GM12878 (cell line): ENCODE measurements around the gene NTM. TPM values are rescaled to one million over a fixed set of nuclear protein-coding genes. Genes with fewer than 3 reads are reported as not detected.

ENCODE experiments used
- ATAC-seq: fragments of 200-7000 bp; cut with Tn5 transposase; 3 replicates; pipeline ENCODE4 v1.9.1; 2020; ENCODE audit warnings: mild to moderate bottlenecking, moderate library complexity
- BruUV-seq: library from RNA; stranded (reverse); fragments of 400-500 nt; replicated peaks from 2 replicates; lab custom pipeline; 2021; lab: Mats Ljungman, UMichigan
- CTCF ChIA-PET: fragments of 300-600 bp; sonication (Branson Sonifier 250); formaldehyde crosslinking; extraction: SDS; loops from one replicate; lab custom pipeline; 2021; ENCODE audit warnings: inconsistent platforms; lab: Yijun Ruan, JAX
- POLR2A ChIA-PET: fragments of 350-600 bp; formaldehyde crosslinking; extraction: SDS; loops from one replicate; lab custom pipeline; 2021; ENCODE audit warnings: inconsistent platforms; lab: Charles Lee
- RAD21 ChIA-PET: fragments of 300-600 bp; sonication (Branson Sonifier 250); formaldehyde crosslinking; loops from one replicate; lab custom pipeline; 2023; ENCODE audit warnings: antibody characterized with exemption; ENCODE audit not compliant: unreplicated experiment; lab: Charles Lee
- SMC1A ChIA-PET: fragments of 300-600 bp; sonication (Branson Sonifier 250); formaldehyde crosslinking; loops from one replicate; lab custom pipeline; 2023; ENCODE audit not compliant: unreplicated experiment, uncharacterized antibody; lab: Charles Lee
- DNase-seq: peaks from one replicate; pipeline ENCODE4 v3.0.0-alpha.2; 2011; ENCODE audit warnings: low read depth, low spot score
- FAIRE-seq: peaks from 3 replicates; lab custom pipeline; 2011; peaks lifted over from hg19 to GRCh38; lab: Jason Lieb, UNC
- H2AFZ ChIP-seq: 2 replicates; pipeline ENCODE4 v1.6.0; 2011; ENCODE audit warnings: low read depth, low read length, control low read depth; ENCODE audit not compliant: control insufficient read depth
- H3K27ac ChIP-seq: 2 replicates; pipeline ENCODE4 v1.5.1; 2011; ENCODE audit warnings: control low read depth; ENCODE audit not compliant: control insufficient read depth, insufficient read depth
- H3K27me3 ChIP-seq, 2 experiments: replicated peaks in 1 of 2; 2 replicates each; pipeline versions ENCODE4 v1.6.0 to v1.6.1; 2011; ENCODE audit warnings: low read length in 1 of 2; ENCODE audit not compliant: control insufficient read depth in 2 of 2, insufficient read depth in 2 of 2
- H3K36me3 ChIP-seq, 2 experiments: 2 replicates each; pipeline ENCODE4 v1.5.1; 2011; ENCODE audit warnings: low read length in 1 of 2; ENCODE audit not compliant: control insufficient read depth in 2 of 2, insufficient read depth in 2 of 2
- H3K4me1 ChIP-seq: 2 replicates; pipeline ENCODE4 v1.6.1; 2011; ENCODE audit warnings: mild to moderate bottlenecking, low read length, moderate library complexity, mixed read lengths; ENCODE audit not compliant: control insufficient read depth, insufficient read depth
- H3K4me2 ChIP-seq: 2 replicates; pipeline ENCODE4 v1.6.0; 2011; ENCODE audit warnings: control low read depth; ENCODE audit not compliant: control insufficient read depth, insufficient read depth
- H3K4me3 ChIP-seq: fragments of 200-600 bp; sonication (generic); 2 replicates; pipeline ENCODE4 v1.5.1; 2016
- H3K79me2 ChIP-seq: 2 replicates; pipeline ENCODE4 v1.6.0; 2011; ENCODE audit warnings: low read length; ENCODE audit not compliant: control insufficient read depth, insufficient read depth
- H3K9ac ChIP-seq: 2 replicates; pipeline ENCODE4 v1.8.0; 2011; ENCODE audit warnings: low read length, control low read depth, mixed read lengths; ENCODE audit not compliant: control insufficient read depth, insufficient read depth
- H3K9me3 ChIP-seq: replicated peaks from 3 replicates; pipeline ENCODE4 v1.5.1; 2011; ENCODE audit warnings: mild to moderate bottlenecking, low read length; ENCODE audit not compliant: control insufficient read depth, insufficient read depth
- H4K20me1 ChIP-seq: 2 replicates; pipeline ENCODE4 v1.6.0; 2011; ENCODE audit not compliant: control insufficient read depth, insufficient read depth
- BCL11A ChIP-seq: IDR thresholded peaks from 2 replicates; pipeline ENCODE4 v1.6.1; 2011; ENCODE audit warnings: low read depth, low read length
- BRCA1 ChIP-seq: IDR thresholded peaks from 2 replicates; pipeline ENCODE4 v1.6.1; 2011; ENCODE audit warnings: low read depth, low read length, improper control_type of control experiment
- CBX5 ChIP-seq: sonication (generic); IDR thresholded peaks from 2 replicates; pipeline ENCODE4 v1.6.1; 2016; ENCODE audit warnings: low read depth, moderate library complexity, mild to moderate bottlenecking, inconsistent platforms
- CEBPB ChIP-seq, 2 experiments: fragments of 150-350 bp in 1 of 2; IDR thresholded peaks; 2 replicates each; pipeline ENCODE4 v1.6.1; 2012 to 2014; ENCODE audit warnings: low read depth in 2 of 2, low read length in 2 of 2, borderline replicate concordance in 1 of 2, inconsistent platforms in 1 of 2
- CHD4 ChIP-seq: fragments of 200-600 bp; sonication (generic); IDR thresholded peaks from 2 replicates; pipeline ENCODE4 v1.6.1; 2016; ENCODE audit warnings: mild to moderate bottlenecking
- HDAC6 ChIP-seq: fragments of 200-600 bp; sonication (generic); IDR thresholded peaks from one replicate; pipeline ENCODE4 v1.8.0; 2017; ENCODE audit warnings: antibody characterized with exemption; ENCODE audit not compliant: unreplicated experiment
- HDGF ChIP-seq: fragments of 450-650 bp; IDR thresholded peaks from 2 replicates; pipeline ENCODE4 v1.6.1; 2016; ENCODE audit warnings: antibody characterized with exemption
- IRF4 ChIP-seq: IDR thresholded peaks from 2 replicates; pipeline ENCODE4 v1.6.1; 2011; ENCODE audit warnings: low read depth, low read length
- MYB ChIP-seq: fragments of 150-350 bp; IDR thresholded peaks from 2 replicates; pipeline ENCODE4 v1.6.1; 2014; ENCODE audit warnings: mild to moderate bottlenecking, low read depth, low read length, borderline replicate concordance
- NRF1 ChIP-seq: conservative IDR thresholded peaks from 2 replicates; pipeline ENCODE4 v1.6.1; 2011; ENCODE audit warnings: mild to moderate bottlenecking, low read depth, low read length, improper control_type of control experiment
- PAX5 ChIP-seq: IDR thresholded peaks from 2 replicates; pipeline ENCODE4 v1.6.1; 2011; ENCODE audit warnings: low read depth, low read length, borderline replicate concordance
- SREBF1 ChIP-seq: IDR thresholded peaks from 2 replicates; pipeline ENCODE4 v1.6.1; 2012; ENCODE audit warnings: mild to moderate bottlenecking, low read length
- YBX1 ChIP-seq: fragments of 450-650 bp; IDR thresholded peaks from 2 replicates; pipeline ENCODE4 v1.6.1; 2016; ENCODE audit warnings: antibody characterized with exemption
- ZNF622 ChIP-seq: fragments of 450-650 bp; IDR thresholded peaks from 2 replicates; pipeline ENCODE4 v1.6.1; 2017; ENCODE audit warnings: mild to moderate bottlenecking, inconsistent platforms
- WGBS: methylation state at CpG from one replicate; pipeline ENCODE4 v1.1.6; 2016; ENCODE audit warnings: low lambda C conversion rate; ENCODE audit not compliant: insufficient replicate concordance, insufficient coverage; ENCODE audit errors: missing lambda C conversion rate; 5-methylcytosine and 5-hydroxymethylcytosine counted together
- in situ Hi-C: fragments of 300-500 bp; cut with MboI; formaldehyde crosslinking; loops from 9 replicates; pipeline ENCODE4 v1.14.3; 2018; ENCODE audit warnings: mixed read lengths
- intact Hi-C: fragments of 100-400 bp; cut with micrococcal nuclease; formaldehyde crosslinking; loops from one replicate; pipeline ENCODE4 v1.14.2; 2022; ENCODE audit not compliant: unreplicated experiment
- polyA plus RNA-seq, 11 experiments: library from polyadenylated mRNA; depleted of rRNA in 4 of 11; unstranded in 6 of 11; stranded (reverse) in 5 of 11; fragments of >200 nt; fragmentation: Nextera tagmentation in 4 of 11; fragmentation: Illumina TruSeq in 1 of 11; extraction: Ambion mirVana in 4 of 11; extraction: Trizol in 1 of 11; gene quantifications; 1 replicate in 1 of 11; 2 replicates in 10 of 11; pipeline versions ENCODE4 v1.2.1 to v1.2.3, GENCODE V29; 2011 to 2016; ENCODE audit warnings: inconsistent platforms in 2 of 11, missing spikeins in 2 of 11, low read depth in 1 of 11
- total RNA-seq, 4 experiments: library from RNA; depleted of rRNA in 3 of 4; stranded (reverse); fragments of >200 nt in 3 of 4; fragmentation: Illumina TruSeq in 1 of 4; extraction: Trizol in 1 of 4; gene quantifications; 2 replicates each; pipeline versions ENCODE4 v1.2.1 to v1.2.3, GENCODE V29; 2013 to 2021
- TF ChIP-seq, protein P1 (sequence below): IDR thresholded peaks from 2 replicates; pipeline ENCODE4 v1.6.1; 2012; ENCODE audit warnings: low read depth, low read length, improper control_type of control experiment
- TF ChIP-seq, protein P2 (sequence below): fragments of 450-650 bp; IDR thresholded peaks from 2 replicates; pipeline ENCODE4 v1.6.1; 2016; ENCODE audit warnings: mild to moderate bottlenecking, moderate library complexity, borderline replicate concordance
- TF ChIP-seq, protein P3 (sequence below): IDR thresholded peaks from 2 replicates; pipeline ENCODE4 v1.6.1; 2011; ENCODE audit warnings: low read depth, mild to moderate bottlenecking, low read length, moderate library complexity, borderline replicate concordance; ENCODE audit errors: extremely low read depth
- TF ChIP-seq, protein P4 (sequence below): fragments of 450-650 bp; IDR thresholded peaks from 2 replicates; pipeline ENCODE4 v1.6.1; 2017; ENCODE audit warnings: low read depth, mild to moderate bottlenecking, moderate library complexity

Gene NTM
- total and polyA plus RNA-seq, 10 of the 15 experiments (the other 5 are each of a cell fraction or from before 2014, with no cell fraction given) = not detected

DNA sequence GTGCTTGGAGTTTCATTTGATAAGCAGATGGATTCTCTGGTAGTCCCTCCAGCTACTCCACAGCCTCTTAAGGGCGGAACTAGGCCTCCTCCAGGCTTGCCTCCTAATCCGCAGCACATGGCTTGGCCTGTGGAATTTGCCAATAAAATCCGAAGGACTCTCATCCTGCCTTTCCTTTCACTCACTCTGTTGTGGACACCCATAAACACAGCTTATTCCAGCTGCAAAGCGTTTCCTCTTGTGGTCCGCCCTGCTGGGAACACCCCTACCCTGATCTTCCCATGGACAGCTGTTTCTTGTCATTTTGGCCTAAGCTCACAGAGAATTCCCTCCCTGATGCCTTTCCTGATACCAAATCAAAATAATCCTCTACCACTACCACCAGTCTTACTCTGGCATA is 546.2 kb downstream of the NTM start:
- Histone ChIP-seq H3K27ac (no peak overlapping the region), H3K4me1 (no peaks in the 10 kb centered on the region), H3K36me3 (no peaks in the 10 kb centered on the region), H3K4me2 (no peak overlapping the region), H3K4me3 (no peak overlapping the region), H2AFZ (no peak overlapping the region), H3K79me2 (no peaks in the 10 kb centered on the region), H3K9ac (no peak overlapping the region), H3K27me3 (no peaks in the 10 kb centered on the region; a peak in 3 of 4 replicates), H3K9me3 (no peaks in the 10 kb centered on the region; the same call in 2 of the 3 replicates), H4K20me1 (no peaks in the 10 kb centered on the region)
- SMC1A ChIA-PET = interaction anchor here (0.9 to 1.4 kb wide), 2 partner anchors 40 to 49 kb away, joined by 3 to 4 read pairs; no protein-coding TSS in a partner anchor
- CTCF ChIA-PET = interaction anchor here (10.4 kb wide), 1 partner anchor 47 kb away, joined by 133 read pairs; no protein-coding TSS in a partner anchor
- intact Hi-C loops = no loop called here
- DNase-seq (no peak), ATAC-seq (no peak), FAIRE-seq (no peak)
- in situ Hi-C loops = no loop called here
- RAD21 ChIA-PET = no interaction called here
- no TSS peak for BruUV-seq
- 9% methylated on average over 5 of the region's 5 CpGs for WGBS
- POLR2A ChIA-PET = no interaction called here
- TF ChIP-seq CHD4 (no peak), YBX1 (no peak), PAX5 (no peak), IRF4 (no peak), CBX5 (no peak), MYB (no peak), HDGF (no peak), CEBPB (IDR thresholded peaks at IDR 0.05; ENCODE audit: borderline replicate concordance in 1 of 2, low read depth in 2 of 2, low read length in 2 of 2) (no peak), ZNF622 (no peak), BCL11A (no peak), SREBF1 (no peak), HDAC6 (no peak), NRF1 (no peak), BRCA1 (no peak)
- TF ChIP-seq, protein P1, sequence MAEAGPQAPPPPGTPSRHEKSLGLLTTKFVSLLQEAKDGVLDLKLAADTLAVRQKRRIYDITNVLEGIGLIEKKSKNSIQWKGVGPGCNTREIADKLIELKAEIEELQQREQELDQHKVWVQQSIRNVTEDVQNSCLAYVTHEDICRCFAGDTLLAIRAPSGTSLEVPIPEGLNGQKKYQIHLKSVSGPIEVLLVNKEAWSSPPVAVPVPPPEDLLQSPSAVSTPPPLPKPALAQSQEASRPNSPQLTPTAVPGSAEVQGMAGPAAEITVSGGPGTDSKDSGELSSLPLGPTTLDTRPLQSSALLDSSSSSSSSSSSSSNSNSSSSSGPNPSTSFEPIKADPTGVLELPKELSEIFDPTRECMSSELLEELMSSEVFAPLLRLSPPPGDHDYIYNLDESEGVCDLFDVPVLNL = no peak
- TF ChIP-seq, protein P2, sequence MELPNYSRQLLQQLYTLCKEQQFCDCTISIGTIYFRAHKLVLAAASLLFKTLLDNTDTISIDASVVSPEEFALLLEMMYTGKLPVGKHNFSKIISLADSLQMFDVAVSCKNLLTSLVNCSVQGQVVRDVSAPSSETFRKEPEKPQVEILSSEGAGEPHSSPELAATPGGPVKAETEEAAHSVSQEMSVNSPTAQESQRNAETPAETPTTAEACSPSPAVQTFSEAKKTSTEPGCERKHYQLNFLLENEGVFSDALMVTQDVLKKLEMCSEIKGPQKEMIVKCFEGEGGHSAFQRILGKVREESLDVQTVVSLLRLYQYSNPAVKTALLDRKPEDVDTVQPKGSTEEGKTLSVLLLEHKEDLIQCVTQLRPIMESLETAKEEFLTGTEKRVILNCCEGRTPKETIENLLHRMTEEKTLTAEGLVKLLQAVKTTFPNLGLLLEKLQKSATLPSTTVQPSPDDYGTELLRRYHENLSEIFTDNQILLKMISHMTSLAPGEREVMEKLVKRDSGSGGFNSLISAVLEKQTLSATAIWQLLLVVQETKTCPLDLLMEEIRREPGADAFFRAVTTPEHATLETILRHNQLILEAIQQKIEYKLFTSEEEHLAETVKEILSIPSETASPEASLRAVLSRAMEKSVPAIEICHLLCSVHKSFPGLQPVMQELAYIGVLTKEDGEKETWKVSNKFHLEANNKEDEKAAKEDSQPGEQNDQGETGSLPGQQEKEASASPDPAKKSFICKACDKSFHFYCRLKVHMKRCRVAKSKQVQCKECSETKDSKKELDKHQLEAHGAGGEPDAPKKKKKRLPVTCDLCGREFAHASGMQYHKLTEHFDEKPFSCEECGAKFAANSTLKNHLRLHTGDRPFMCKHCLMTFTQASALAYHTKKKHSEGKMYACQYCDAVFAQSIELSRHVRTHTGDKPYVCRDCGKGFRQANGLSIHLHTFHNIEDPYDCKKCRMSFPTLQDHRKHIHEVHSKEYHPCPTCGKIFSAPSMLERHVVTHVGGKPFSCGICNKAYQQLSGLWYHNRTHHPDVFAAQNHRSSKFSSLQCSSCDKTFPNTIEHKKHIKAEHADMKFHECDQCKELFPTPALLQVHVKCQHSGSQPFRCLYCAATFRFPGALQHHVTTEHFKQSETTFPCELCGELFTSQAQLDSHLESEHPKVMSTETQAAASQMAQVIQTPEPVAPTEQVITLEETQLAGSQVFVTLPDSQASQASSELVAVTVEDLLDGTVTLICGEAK = no peak
- TF ChIP-seq, protein P3, sequence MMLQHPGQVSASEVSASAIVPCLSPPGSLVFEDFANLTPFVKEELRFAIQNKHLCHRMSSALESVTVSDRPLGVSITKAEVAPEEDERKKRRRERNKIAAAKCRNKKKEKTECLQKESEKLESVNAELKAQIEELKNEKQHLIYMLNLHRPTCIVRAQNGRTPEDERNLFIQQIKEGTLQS = no peak
- TF ChIP-seq, protein P4, sequence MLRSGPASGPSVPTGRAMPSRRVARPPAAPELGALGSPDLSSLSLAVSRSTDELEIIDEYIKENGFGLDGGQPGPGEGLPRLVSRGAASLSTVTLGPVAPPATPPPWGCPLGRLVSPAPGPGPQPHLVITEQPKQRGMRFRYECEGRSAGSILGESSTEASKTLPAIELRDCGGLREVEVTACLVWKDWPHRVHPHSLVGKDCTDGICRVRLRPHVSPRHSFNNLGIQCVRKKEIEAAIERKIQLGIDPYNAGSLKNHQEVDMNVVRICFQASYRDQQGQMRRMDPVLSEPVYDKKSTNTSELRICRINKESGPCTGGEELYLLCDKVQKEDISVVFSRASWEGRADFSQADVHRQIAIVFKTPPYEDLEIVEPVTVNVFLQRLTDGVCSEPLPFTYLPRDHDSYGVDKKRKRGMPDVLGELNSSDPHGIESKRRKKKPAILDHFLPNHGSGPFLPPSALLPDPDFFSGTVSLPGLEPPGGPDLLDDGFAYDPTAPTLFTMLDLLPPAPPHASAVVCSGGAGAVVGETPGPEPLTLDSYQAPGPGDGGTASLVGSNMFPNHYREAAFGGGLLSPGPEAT = no peak
